Nephron progenitor cell (in vitro differentiated cells): ENCODE measurements around the gene DCD.

Source experiments
- DNase-seq: peaks from one replicate; pipeline ENCODE4 v3.0.0; 2021
- H3K27ac Mint-ChIP-seq: 2 replicates; pipeline ENCODE4 v1.8.0; 2021; ENCODE audit warnings: mild to moderate bottlenecking, moderate library complexity, mixed read lengths
- H3K27me3 Mint-ChIP-seq: 2 replicates; pipeline ENCODE4 v1.8.0; 2021; ENCODE audit warnings: mild to moderate bottlenecking, low read depth, mixed read lengths; ENCODE audit not compliant: poor library complexity
- H3K36me3 Mint-ChIP-seq: 2 replicates; pipeline ENCODE4 v1.8.0; 2021; ENCODE audit warnings: low read depth, mixed read lengths
- H3K4me1 Mint-ChIP-seq: 2 replicates; pipeline ENCODE4 v1.8.0; 2021; ENCODE audit warnings: mixed read lengths
- H3K4me3 Mint-ChIP-seq: 2 replicates; pipeline ENCODE4 v1.8.0; 2021; ENCODE audit warnings: mild to moderate bottlenecking, moderate library complexity, mixed read lengths
- H3K9me3 Mint-ChIP-seq: 2 replicates; pipeline ENCODE4 v1.8.0; 2021; ENCODE audit warnings: mild to moderate bottlenecking, moderate library complexity, mixed read lengths
- CTCF ChIP-seq: fragments of 200-600 bp; sonication (generic); IDR thresholded peaks from 2 replicates; pipeline ENCODE4 v1.5.0; 2021; ENCODE audit warnings: antibody characterized with exemption

The DCD gene

GRCh38 chr12:54608769-54609168, 39.4 kb downstream of the DCD start:
- H3K27me3 Mint-ChIP-seq, result peaks cover 17% of the 10 kb centered on the region

GRCh38 chr12:54608156-54608555, 40.0 kb downstream of the DCD start:
- peaks cover under 1% of the 10 kb centered on the region for H3K36me3 Mint-ChIP-seq
- H3K4me3 Mint-ChIP-seq, result no peak overlapping the region
- H3K27ac Mint-ChIP-seq, result no peak overlapping the region
- peaks cover 2% of the 10 kb centered on the region for H3K9me3 Mint-ChIP-seq
- TF ChIP-seq CTCF, result no peak
- no peaks in the 10 kb centered on the region for H3K4me1 Mint-ChIP-seq
- peaks cover 13% of the 10 kb centered on the region for H3K27me3 Mint-ChIP-seq
- DNase-seq, result no peak

More at GRCh38 chr12:54608769-54609168, 39.4 kb downstream of the DCD start:
- no peak for TF ChIP-seq CTCF
- no peaks in the 10 kb centered on the region for H3K4me1 Mint-ChIP-seq
- H3K4me3 Mint-ChIP-seq, result no peak overlapping the region
- DNase-seq, result no peak
- no peaks in the 10 kb centered on the region for H3K36me3 Mint-ChIP-seq
- no peak overlapping the region for H3K27ac Mint-ChIP-seq
- H3K9me3 Mint-ChIP-seq, result no peaks in the 10 kb centered on the region

GRCh38 chr12:54606556-54606955, 41.6 kb downstream of the DCD start:
- Mint-ChIP-seq H3K27ac (no peak overlapping the region), H3K4me3 (no peak overlapping the region), H3K4me1 (peaks cover 8% of the 10 kb centered on the region), H3K9me3 (peaks cover 7% of the 10 kb centered on the region), H3K36me3 (peaks cover 6% of the 10 kb centered on the region), H3K27me3 (peaks cover 13% of the 10 kb centered on the region)
- no peak for TF ChIP-seq CTCF
- DNase-seq, result no peak

GRCh38 chr12:54605138-54605970, 42.8 kb downstream of the DCD start:
- H3K4me3 Mint-ChIP-seq, result no peak overlapping the region
- peaks cover 8% of the 10 kb centered on the region for H3K4me1 Mint-ChIP-seq
- no peak for TF ChIP-seq CTCF
- H3K27me3 Mint-ChIP-seq, result peaks cover 10% of the 10 kb centered on the region
- H3K36me3 Mint-ChIP-seq, result peaks cover 6% of the 10 kb centered on the region
- no peak for DNase-seq
- peaks cover 7% of the 10 kb centered on the region for H3K9me3 Mint-ChIP-seq
- no peak overlapping the region for H3K27ac Mint-ChIP-seq

- no peak for DNase-seq
- Mint-ChIP-seq H3K9me3 (peaks cover 7% of the 10 kb centered on the region), H3K36me3 (peaks cover 6% of the 10 kb centered on the region), H3K27me3 (peaks cover 11% of the 10 kb centered on the region), H3K27ac (no peak overlapping the region), H3K4me3 (no peak overlapping the region), H3K4me1 (peaks cover 15% of the 10 kb centered on the region)
- no peak for TF ChIP-seq CTCF
Measured at GRCh38 chr12:54604436-54604835, 43.7 kb downstream of the DCD start.

- TF ChIP-seq CTCF, result no peak
- peaks cover 6% of the 10 kb centered on the region for H3K36me3 Mint-ChIP-seq
- peaks cover 11% of the 10 kb centered on the region for H3K27me3 Mint-ChIP-seq
- peaks cover 21% of the 10 kb centered on the region for H3K4me1 Mint-ChIP-seq
- H3K9me3 Mint-ChIP-seq, result peaks cover 7% of the 10 kb centered on the region
- DNase-seq, result no peak
- no peak overlapping the region for H3K27ac Mint-ChIP-seq
- no peak overlapping the region for H3K4me3 Mint-ChIP-seq
Measured at GRCh38 chr12:54603872-54604271, 44.3 kb downstream of the DCD start.
